NCI-H1105 treated with DMSO at 0.1 percent for 48 hours (cell line): ENCODE measurements around the gene GPR142.

Source experiments
- DNase-seq: peaks from one replicate; lab custom pipeline; 2025; lab: John Stamatoyannopoulos, UW

GPR142 gene

DNA sequence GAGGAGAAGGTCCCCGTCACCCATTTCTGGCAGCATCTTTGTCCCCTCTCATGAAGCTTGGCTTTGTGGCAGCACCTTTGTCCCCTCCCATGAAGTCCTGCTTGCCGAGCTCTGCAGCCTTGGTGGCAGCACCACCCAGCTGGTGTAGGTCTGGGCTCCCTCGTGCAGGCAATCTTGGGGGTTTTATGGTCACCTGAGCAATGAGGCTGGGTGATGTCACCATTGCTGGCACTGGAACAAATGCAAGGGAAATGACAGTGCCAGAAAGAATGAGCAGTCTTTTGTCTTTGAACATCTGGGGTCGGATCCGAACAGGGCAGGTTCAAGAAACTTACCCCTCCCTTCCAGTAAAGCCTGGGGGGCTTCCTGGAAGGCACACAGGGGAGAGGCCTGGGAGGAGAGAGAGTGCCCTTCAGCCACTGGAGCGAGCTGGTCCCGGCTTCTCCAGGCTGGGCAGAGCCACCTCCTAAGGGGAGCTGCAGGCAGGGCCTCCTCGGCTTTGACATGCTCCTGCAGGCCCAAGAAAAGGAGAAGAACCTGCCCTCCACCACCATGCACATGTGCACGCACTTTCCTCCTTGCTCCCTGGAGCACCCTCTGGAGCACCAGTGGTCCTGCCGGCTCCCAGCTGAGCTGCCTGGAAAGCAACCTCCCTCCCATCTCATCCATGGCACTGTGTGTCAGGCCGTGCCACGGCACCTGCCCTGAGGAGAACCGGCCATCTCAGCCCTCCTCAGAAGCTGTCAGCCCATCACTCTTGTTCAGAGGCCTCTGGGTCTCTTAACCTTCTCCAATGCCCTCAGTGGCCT, 21.7 kb upstream of the GPR142 start:
- no peak for DNase-seq

GRCh38 chr17:74347646-74348045, 19.7 kb upstream of the GPR142 start:
- no peak for DNase-seq

GRCh38 chr17:74349120-74349519, 18.2 kb upstream of the GPR142 start:
- DNase-seq: no peak

DNA sequence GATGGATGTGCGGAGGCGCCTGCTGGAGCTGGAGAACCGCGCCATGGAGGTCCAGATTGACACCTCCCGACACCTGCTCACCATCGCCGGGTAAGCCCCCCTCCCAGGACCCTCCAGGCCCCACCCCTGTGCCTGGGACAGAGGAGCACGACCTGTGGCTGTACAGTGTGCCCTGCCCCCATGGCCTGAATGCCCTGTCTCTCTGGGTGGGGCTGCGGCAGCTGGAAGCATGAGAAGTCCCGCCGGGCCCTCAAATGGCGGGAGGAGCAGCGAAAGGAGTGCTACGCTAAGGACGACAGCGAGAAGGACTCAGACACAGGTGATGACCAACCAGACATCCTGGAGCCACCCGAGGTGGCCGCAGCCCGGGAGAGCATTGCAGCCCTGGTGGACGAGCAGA, 16.8 kb upstream of the GPR142 start:
- DNase-seq: no peak

- no peak for DNase-seq
Observed at GRCh38 chr17:74351552-74352210, 15.6 kb upstream of the GPR142 start.

DNA sequence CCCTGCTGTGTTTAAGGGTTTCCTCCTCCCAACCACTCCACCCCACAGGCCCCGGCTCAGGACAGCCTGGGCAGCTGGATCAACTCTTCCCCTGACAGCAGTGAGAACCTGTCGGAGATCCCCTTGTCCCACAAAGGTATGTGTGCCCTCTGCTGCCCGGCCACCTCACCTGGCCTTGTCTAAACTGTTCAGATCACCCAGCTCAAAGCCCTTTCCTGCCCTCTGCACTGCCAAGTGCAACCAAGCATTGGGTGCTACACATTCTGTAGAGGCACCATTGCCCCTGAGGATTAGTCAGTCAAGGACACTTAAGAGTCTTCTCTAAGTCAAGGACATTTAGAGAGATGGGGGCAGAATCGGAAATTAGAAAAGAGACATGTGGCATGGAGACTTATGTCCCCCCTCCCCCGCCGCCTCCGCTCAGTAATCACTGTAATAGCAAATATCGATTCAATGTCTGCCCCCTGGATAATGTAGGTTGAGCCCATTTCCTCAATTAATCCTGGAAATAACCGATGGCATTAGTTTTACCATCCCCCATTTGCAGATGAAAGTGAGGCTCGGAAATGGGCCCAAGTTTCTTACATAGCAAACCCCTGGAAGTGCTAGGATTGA, 13.8 kb upstream of the GPR142 start:
- DNase-seq: no peak

GRCh38 chr17:74354123-74354522, 13.2 kb upstream of the GPR142 start:
- no peak for DNase-seq

DNA sequence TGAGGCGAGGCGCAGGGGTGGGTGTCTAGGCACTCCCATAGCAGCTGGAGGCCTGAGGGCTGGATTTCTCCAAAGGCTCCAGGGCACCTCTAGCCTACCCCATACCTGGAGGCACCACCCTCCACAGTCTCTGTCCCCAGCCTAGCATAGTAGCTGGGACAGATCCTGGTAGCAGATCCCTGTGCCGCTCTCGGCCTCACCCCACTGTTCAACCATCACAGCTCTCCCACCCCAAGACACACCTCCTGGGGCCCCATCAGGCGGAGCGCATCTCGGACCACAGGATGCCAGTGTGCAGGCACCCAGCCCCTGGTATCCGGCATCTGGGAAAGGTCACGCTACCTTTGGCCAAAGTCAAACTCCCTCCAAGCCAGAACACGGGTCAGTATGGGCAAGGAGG, 12.7 kb upstream of the GPR142 start:
- DNase-seq: no peak

DNA sequence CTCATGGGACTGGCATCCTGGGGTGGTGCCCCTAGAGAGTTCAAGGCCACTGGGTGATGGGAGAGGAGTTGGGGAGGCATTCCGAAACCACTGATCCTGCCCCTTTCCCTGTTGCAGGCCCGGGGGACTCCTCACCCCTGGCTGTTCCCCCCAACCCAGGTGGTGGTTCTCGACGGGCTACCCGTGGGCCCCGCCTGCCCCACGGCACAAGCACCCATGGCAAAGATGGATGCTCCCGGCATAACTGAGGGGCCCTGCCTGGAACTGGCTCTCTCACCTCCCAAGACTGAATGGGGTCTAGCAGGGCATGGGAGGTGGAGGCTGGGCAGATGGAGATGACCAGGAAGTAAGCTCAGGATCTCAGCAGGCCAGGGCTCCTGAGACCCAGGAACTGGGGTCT, 12.2 kb upstream of the GPR142 start:
- no peak for DNase-seq

DNA sequence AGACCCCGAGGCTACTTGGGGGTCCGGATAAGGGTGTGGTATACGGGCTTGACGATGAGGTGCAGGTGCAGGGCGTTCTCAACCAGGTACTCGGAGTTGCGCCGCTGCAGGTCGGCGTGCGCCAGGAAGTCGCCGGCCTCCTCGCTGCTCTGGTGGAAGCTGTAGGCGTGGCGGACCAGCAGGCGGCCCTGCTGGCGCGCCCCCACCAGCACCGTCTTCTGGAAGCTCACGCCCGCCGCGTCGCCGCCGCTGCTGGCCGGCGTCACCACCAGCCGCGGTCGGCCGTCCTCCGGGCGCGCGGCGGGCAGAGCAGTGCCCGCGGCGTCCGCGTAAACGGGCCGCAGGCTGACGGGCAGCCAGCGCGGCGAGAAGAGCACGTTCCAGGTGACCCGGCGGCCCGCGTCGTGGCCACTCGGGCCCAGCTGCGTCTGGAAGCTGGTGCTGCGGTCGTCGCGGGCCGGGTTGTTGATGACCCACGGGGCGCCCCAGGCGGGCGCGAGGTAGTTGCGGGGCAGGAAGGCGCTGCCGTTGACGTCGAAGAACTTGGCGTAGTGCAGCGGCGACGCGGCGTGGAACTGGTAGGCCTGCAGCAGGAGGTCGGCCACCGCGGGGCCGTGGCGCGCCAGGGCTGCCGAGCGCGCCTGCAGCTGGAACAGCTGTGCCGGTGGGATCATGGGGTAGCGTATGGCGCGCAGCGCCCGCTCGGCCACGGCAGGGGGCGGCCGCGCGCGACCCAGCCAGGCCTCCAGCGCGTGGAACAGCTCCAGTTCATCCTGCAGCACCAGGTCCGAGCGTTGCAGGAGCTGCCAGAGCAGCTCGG, 10.4 kb upstream of the GPR142 start:
- DNase-seq: no peak

DNA sequence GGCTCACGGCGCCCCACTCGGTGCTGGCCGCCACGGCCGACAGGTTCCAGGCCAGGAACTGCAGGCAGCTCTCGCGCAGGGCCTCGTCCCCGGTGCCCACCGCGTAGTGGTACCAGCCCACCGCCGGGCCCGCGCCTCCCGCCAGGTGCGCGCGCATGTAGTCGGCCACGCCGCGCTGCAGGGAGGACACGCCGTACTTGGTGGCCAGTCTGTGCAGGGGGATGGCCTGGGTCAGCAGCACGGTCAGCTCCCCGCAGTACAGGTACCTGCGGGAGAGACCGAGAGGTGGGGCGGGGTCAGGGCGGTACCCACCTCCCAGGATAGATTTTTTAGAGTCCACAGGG, 9.9 kb upstream of the GPR142 start:
- no peak for DNase-seq

DNA sequence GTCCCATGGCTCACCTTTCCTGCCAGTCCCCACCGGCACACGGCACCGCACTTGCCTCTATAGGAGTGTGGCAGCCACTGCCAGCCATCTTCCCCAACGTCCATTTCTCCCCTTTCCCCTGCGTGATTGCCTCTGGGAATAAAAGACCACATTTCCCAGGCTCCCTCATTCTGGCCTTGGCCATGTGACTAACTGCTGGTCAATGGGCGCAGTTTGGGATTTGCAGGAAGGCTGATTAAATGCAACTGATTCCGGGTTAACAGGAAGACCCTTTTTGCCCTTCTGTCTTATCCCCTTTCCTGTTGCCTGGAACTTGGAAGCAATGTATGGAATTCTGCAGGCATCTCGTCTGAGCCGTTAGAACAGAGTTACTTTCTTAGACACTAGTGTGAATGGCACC, 8.6 kb upstream of the GPR142 start:
- DNase-seq: no peak

DNA sequence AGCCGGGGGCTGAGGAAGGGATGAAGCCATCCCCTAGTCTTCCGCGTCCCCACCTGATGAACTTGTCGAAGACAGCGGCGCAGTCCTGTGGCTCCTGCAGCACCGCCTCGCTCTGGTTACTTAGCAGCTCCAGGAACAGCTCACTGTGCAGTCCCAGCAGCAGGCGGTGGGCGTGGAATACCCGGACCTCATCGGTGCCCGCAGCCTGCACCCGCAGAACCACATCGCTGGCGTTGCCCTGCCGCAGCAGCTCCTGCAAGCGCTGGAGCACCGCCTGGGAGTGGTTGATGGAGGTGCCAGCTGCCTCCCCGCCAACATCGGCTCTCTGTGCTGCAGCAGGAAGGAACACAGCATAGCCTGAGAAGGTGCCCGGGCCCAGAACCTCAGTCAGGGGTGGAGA, 7.4 kb upstream of the GPR142 start:
- no peak for DNase-seq

GRCh38 chr17:74360899-74361229, 6.4 kb upstream of the GPR142 start:
- DNase-seq: no peak

GRCh38 chr17:74361230-74362068, 5.9 kb upstream of the GPR142 start, which contains the start of gene BTBD17:
TSS of gene BTBD17 (minus strand) at chr17:74361868. CDS start at chr17:74361819, 49 bp downstream.
- peak; percentile 76 for DNase-seq

DNA sequence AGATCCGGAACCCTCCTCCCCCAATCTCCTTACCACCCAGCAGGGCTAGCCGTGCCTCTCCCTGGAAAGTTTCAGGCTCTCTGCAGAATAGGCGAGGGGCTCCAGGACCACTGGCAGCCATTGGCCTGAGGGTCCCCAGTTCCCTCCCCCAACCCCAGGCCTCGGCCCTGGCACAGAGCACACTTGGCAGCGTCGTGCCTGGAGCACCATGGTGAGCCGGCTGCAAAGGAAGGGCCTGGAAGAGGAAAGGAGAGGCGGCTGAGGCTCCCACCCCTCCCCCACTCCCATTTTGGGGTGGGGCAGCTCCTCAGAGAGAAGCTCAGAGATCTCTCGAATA, 5.3 kb upstream of the GPR142 start:
- no peak for DNase-seq

DNA sequence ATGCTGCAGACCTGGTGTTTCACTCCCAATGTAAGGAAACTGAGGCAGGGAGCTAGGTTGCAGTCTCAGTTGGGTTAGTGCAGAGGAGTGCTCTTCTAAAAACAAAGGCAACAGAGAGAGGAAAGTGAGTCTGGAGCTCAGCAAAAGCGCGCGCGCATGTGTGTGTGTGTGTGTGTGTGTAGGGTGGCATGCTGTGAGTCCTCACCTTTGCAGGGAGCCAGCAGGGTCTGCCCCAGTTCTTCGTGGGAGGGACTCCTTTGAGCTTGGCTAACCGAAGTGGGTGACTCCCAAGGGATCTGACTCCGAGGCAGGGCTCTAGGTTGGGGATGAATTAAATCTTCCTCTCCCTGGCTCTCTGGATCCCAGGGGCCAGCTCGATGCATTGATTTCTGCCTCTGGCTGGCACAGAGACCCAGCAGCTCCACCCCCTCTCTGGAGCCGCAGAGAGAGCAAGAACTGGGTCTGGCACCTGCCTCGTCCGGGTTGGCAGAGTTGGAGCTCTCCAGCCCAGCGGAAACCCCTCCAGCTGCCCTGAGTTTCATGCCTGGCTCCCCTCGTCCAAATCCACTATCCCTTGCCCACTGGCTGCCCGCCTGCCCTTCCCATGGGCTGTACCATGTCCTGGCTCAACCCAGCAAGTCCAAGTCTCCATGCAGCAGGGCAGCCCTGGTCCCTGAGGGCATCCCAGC, 4.4 kb upstream of the GPR142 start:
- no peak for DNase-seq

DNA sequence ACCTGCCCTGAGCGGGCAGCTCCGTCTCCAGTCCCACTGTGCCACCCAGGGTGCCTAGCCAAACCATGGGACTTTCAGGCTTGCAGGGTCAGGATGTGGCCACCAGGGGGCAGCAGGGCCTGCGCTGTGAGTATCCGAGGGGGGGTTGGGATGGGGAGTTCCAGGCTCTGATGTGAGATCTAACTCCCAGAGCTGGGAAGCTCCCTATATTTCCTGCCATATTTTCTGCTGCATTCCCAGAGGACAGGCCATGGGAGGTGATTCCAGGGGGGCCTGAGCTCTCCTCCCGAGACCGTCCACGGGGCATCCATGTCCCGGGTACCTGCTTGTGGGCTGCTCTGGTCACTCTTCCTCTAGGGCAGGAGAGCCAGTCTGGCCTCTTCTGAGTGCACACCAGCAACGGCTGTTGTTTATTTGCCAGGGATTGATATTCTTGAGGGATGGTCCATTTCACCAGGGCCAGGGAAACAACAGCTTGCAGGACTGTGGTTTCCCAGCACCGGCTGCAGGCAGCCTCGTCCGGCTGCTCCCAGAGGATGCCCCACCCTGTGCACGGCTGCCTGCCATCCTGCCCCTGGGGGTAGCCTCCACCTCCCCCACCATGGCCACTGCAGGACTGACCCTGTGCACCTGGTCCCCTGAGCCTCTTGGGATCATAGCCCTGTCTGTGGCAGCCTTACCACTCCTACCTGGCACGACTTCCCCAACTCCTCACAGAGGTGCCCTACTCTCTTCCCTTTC, 1.2 kb downstream of the GPR142 start:
- DNase-seq: peak; percentile 26

DNA sequence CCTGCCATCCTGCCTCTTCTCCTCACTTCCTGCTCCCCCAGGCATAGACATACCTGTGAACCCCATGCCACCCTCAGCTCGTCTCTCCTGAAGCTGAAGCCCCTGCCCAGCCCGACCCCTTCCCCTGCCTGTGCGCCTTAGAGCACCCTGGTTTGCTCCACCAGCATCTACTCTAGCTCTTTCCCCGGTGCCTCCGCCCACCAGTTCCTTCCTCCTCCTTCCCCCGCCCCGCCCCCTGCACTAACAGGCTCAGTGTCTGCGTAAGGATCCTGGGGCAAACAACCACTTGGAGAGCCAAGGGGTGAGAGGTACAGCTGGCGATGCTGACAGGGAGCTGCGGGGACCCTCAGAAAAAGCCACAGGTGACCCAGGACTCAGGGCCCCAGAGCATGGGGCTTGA, 1.9 kb downstream of the GPR142 start:
- no peak for DNase-seq

- no peak for DNase-seq
Observed at GRCh38 chr17:74369665-74370490, 2.6 kb downstream of the GPR142 start.
